Adipose tissue (tissue), 3 donors: ENCODE measurements around the gene CERS3. TPM values are rescaled to one million over a fixed set of nuclear protein-coding genes. Genes with fewer than 3 reads are reported as not detected.

Source experiments
- H3K27ac ChIP-seq: one replicate; pipeline ENCODE4 v1.5.1; 2013; ENCODE audit warnings: low read depth, low read length
- whole genome bisulfite sequencing, 3 donors: extraction: QIAGEN DNeasy Blood & Tissue Kit; methylation state at CpG; one replicate each; pipeline ENCODE4 v1.1.7; 2013; 5-methylcytosine and 5-hydroxymethylcytosine counted together
- polyA plus RNA-seq, 3 donors: library from polyadenylated mRNA; stranded (reverse); fragments of 200-250 nt; gene quantifications; one replicate each; pipeline ENCODE4 v1.2.3, GENCODE V29; 2013
- donor health status: healthy with polysubstance abuse.
- donor health status: Bipolar disorder and iron deficiency.
- donor health status: healthy.

Gene CERS3
- polyA plus RNA-seq = under 1 TPM in 2 of 3 donors, not detected in 1; 0.02 to 0.12 TPM

DNA sequence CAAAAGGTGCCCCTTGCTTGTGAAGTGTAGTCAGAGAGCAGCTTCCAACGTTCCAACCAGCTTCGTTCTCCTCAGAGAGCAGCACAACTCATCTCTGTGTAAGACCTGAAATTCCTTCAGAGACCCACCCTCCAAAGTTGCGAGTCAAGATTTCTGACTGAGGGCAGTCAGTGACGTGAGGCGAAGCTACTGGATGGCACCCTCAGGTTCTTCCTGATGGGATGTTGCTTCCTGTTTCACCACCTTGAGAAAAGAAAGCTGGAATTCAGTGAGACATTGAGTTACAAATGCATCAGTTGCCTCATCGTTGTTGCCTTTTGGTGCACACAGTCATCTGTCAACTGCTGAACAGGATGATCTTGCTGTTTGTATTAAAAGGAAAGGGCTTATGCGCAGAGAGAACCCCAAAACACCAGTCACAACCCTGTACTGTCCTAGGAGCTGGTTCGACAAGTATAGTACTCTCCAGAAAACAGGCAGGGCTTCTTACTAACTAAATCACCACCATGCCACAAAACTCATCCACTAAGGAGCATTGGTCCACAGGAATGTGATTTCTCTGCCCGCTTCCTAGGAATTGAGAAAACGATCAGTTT is at the start of gene CERS3:
TSS of gene CERS3 (minus strand) at position 118 of the 596 bp plus-strand sequence. CDS start 27,101 bp downstream, outside the sequence.
- no peak within 1 kb of the TSS for H3K27ac ChIP-seq
- 80 to 89% (median 87%) methylated on average over 10 of the region's 10 CpGs for WGBS, 3 donors

DNA sequence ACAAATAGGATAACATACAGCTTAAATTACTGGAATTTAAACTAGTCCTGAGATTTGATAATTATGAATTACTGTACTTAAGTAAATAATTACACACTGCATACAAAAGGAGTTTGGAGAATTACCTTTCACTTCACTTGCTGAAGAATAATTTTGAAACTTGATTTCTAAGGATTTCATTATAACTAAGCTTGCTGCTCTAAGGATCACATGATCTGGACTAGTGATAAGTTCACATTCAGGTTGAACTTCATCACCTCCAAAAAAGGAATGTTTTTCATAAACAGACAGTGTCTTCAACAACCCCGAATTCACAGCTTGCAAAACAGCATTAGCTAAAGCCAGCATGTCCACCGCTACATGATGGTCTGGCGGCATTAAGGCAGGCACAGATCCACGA is 44.8 kb upstream of the CERS3 start:
- H3K27ac ChIP-seq = no peak overlapping the region
- WGBS, 3 donors = 92 to 94% (median 92%) methylated on average over 4 of the region's 4 CpGs

- H3K27ac ChIP-seq = no peak overlapping the region
- 61 to 66% (median 61%) methylated on average over 4 of the region's 4 CpGs for WGBS, 3 donors
Observed at GRCh38 chr15:100572362-100572983, 43.7 kb upstream of the CERS3 start.

- WGBS, 3 donors = 68 to 79% (median 72%) methylated on average over 6 of the region's 6 CpGs
- H3K27ac ChIP-seq = no peak overlapping the region
Observed at GRCh38 chr15:100571592-100572167, 42.9 kb upstream of the CERS3 start.

DNA sequence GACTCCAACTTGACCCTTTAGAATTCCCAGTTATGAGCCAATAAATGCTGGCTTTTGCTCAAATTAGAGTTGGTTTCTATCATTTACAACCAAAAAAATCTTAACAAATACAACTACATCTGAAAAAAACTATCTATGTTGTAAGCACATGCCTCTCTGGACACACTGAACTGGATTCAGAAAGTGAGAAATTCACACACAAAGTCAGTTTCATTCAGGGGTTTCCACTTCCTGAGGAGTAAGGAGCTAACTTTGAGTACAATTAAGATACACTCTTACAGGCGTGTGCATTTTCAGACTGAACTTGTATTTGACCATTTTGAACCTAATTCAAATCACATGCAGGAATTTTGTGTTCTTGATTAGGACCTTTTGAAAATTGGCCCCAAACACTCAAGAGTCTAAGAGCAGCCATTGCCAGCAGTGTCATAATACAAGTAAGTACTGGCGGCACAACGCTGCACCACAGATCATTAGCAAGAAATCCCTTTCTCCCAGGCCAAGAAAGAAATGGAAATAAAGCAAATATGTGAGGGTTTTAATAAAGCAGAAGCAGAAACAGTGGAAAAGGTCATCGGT is 42.1 kb upstream of the CERS3 start:
- no peak overlapping the region for H3K27ac ChIP-seq
- WGBS, 3 donors = 79 to 89% (median 86%) methylated on average over 4 of the region's 4 CpGs

- no peak overlapping the region for H3K27ac ChIP-seq
- 93 to 98% (median 95%) methylated on average over 3 of the region's 3 CpGs for WGBS, 3 donors
Observed at GRCh38 chr15:100570275-100570674, 41.5 kb upstream of the CERS3 start.

DNA sequence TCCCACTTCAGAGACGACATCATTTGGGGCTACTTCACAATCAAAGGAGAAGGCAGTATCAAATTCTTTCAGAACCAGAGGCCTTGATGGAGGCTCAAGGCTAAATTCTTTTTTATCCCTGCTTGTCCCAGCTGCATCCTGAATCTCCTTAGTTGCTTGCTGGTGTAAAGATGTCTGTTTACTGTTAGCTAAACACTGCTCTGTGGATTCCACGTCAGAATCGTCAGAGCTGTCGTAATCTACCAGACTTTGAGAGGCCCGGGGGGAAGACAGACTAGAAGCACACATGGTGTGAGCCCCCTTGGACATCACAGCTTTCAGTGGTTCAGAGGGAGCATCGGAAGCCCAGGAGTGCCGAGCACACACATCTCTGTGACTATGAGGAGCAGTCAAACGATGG is 40.6 kb upstream of the CERS3 start:
- H3K27ac ChIP-seq = no peak overlapping the region
- WGBS, 3 donors = 76 to 85% (median 78%) methylated on average over 8 of the region's 8 CpGs

GRCh38 chr15:100566850-100567628 is 38.3 kb upstream of the CERS3 start:
- 93 to 95% (median 94%) methylated on average over 6 of the region's 6 CpGs for WGBS, 3 donors
- H3K27ac ChIP-seq = no peak overlapping the region

GRCh38 chr15:100565591-100565990 is 36.8 kb upstream of the CERS3 start:
- WGBS, 3 donors = 66 to 77% (median 69%) methylated on average over 3 of the region's 3 CpGs
- H3K27ac ChIP-seq = no peak overlapping the region

- H3K27ac ChIP-seq = no peak overlapping the region
Observed at GRCh38 chr15:100560323-100560722, 31.6 kb upstream of the CERS3 start.

DNA sequence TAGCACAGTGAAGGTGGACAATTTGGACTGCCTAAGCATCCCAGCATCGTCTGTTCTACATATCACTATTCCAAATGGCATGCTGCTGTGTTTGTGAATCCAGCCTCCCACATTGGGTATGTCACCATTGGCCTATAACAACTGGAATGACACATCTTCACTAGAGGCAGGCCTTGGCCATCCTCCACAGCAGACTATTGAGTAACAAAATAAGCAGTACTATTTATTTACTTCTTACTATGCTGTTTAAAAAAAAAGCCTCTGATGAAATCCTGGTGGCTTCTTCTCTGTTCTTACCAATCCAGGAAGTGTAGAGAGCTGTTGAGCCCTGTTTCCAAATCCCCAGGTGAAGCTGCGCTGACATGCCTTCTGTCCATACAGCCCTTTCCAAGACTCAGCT is 30.6 kb upstream of the CERS3 start:
- WGBS, 3 donors = 47 to 94% (median 57%) methylated on average over 2 of the region's 2 CpGs
- no peak overlapping the region for H3K27ac ChIP-seq

DNA sequence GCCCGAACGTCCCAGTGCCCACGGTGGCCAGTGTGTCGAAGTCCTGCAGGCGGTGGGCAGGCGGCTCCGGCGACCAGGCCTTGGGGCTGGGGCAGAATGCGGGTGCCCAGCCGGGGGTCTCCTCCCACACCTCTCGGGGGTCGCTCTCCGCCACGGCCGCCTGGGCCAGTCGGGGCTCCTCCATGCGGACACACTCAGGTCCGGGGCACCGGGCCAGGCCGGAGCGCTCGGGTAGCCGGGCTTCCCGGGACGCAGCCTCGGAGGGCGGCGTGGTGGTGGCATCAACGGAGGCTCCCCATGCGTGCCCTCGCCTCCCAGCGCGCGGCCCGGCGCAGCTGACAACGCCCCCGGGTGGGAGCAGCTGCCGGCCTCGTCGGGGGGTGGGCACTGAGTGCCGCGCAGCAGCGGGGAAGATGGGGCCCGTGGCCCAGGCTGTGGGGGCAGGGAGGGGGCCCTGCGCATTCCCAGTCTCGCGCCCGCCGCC is 30.1 kb upstream of the CERS3 start:
- 93 to 95% (median 95%) methylated on average over 36 to 50 of the region's 50 CpGs for WGBS, 3 donors
- no peak overlapping the region for H3K27ac ChIP-seq

GRCh38 chr15:100553468-100553867 is 24.7 kb upstream of the CERS3 start:
- no peak overlapping the region for H3K27ac ChIP-seq
- 83 to 95% (median 85%) methylated on average over 16 of the region's 16 CpGs for WGBS, 3 donors

GRCh38 chr15:100547961-100548360 is 19.2 kb upstream of the CERS3 start:
- no peak overlapping the region for H3K27ac ChIP-seq
- WGBS, 3 donors = 83 to 91% (median 87%) methylated on average over 5 of the region's 5 CpGs

GRCh38 chr15:100544946-100545345 is 16.2 kb upstream of the CERS3 start:
- 52 to 77% (median 71%) methylated on average over 6 of the region's 6 CpGs for WGBS, 3 donors
- no peak overlapping the region for H3K27ac ChIP-seq

DNA sequence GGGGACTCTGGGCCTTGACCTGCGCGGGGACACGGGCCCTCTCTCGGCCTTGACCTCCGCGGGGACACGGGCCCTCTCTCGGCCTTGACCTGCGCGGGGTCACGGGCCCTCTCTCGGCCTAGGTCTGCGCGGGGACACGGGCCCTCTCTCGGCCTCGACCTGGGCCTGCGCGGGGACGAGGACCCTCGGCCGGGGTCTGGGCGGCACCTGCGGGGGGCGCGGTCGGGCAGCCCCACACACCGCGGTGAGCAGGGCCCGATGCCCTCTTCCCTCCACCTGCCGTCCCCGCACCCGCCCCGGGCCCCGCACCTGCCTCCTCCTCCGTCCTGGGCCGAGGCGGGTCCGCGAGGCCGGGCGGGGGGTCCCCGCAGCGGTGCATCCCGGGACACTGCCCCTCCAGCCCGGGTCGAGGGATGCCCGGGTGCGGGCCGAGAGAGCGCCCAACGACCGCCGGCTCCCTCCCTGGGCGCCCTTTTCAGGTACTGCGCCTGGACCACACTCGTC is 15.6 kb upstream of the CERS3 start:
- 16 to 63% (median 18%) methylated on average over 27 to 57 of the region's 57 CpGs for WGBS, 3 donors
- H3K27ac ChIP-seq = no peak overlapping the region

DNA sequence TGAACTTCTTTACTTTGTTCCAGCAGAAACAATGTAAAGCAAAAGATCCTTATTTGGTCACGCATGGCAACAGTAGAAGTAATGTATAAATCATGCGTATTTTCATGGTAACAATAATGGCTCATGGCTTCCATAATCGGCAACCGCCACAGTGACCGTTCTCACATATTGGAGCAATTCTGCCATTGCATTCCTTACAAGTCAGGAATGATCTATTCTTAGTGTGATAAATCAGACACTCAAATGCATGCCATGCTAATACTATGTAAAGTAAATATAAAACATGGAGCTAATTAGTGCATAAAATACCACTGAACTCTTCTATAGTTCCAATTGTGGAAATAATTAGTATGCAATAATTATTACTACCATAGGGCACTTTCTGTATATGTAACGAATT is 13.5 kb upstream of the CERS3 start:
- no peak overlapping the region for H3K27ac ChIP-seq
- 92 to 96% (median 94%) methylated on average over 6 of the region's 6 CpGs for WGBS, 3 donors

DNA sequence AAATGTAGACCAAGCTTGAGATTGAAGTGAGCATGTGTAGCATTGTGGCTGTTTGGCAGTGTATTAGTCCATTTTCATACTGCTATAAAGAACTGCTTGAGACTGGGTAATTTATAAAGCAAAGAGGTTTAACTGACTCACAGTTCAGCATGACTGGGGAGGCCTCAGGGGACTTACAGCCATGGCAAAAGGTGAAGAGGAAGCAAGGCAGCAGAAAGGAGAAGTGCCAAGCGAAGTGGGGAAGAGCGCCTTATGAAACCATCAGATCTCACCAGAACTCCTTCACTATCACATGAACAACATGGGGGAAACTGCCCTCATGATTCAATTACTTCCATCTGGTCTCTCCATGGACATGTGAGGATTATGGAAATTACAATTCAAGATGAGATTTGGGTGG is 8.6 kb upstream of the CERS3 start:
- WGBS, 3 donors = 32 to 63% (median 53%) methylated on average over 2 of the region's 2 CpGs
- no peak overlapping the region for H3K27ac ChIP-seq

DNA sequence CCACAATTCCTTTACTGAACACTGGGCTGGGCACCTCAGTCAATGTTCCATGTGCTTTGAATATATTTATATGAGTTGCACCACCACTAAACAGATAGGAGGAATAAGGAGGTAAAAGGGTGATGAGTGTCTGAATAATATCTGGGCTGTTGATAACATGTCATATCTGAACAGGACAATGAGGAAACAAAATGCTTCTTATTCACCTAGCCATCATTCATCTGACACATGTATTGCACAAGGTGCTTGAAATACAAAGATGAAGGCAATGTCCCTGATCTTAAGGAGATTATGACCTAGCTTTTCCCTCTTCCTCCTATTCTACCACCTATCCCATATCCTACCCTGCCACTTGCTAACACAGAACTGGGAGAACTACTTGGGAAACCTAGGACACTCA is 8.0 kb upstream of the CERS3 start:
- no peak overlapping the region for H3K27ac ChIP-seq
